GM21619 (cell line): ENCODE results near the gene KIAA1755.
"Not testable (repeated sequence)": the region's sequence is repeated elsewhere in the genome, so short reads cannot be mapped to it uniquely, and the experiment has no call there.

Experiments used
- ATAC-seq: cut with Tn5 transposase; IDR thresholded peaks from one replicate; pipeline ENCODE4 v1.9.1; 2021; ENCODE audit not compliant: unreplicated experiment

KIAA1755 gene

DNA sequence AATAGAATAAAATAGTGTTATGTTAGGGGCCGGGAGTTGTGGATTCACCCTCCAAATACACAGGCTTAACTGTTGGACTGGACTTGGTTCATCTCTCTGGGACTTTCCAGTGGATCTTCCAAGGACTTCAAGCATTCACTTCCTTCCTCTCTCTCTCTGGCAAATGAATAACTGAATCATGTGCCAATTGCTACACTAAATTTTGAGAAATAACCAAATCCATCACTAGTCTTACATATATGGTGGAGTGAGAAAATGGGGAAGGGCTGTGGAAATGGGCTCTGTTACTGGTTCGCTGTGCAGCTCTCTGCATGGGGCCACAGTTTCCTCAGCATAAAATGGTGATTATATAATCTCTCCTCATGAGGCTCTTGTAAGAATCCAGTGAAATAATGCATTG lies 6.8 kb upstream of the KIAA1755 start:
- no peak for ATAC-seq

DNA sequence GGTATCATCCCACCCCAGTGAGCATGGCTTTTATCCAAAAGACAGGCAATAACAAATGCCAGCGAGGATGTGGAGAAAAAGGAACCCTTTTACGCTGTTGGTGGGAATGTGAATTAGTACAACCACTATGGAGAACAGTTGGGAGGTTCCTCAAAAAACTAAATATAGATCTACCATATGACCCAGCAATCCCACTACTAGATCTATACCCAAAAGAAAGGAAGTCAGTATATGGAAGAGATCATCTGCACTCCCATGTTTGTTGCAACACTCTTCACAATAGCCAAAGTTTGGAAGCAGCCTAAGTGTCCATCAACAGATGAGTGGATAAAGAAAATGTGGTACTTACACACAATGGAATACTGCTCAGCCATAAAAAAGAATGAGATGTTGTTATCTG lies 5.9 kb upstream of the KIAA1755 start:
- ATAC-seq = no peak

DNA sequence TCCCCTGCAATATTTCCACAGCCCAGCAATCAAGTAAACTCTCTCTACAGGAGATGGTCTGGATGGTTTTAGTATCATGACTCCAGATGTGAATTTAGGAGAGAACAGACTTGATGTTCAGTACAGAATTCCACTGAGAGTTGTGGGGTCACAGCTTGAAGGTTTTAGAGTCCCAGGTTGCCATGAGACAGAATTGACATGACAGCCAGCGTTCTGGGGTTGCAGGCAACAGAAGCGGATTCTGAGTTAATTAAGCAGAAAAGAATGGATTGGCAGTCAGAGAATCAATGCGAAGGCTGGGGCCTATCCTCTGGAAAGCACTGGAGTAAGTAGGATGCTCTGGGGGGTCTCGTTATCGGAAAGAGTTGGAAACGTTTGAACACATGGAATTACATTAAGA lies 2.4 kb upstream of the KIAA1755 start:
- no peak for ATAC-seq

DNA sequence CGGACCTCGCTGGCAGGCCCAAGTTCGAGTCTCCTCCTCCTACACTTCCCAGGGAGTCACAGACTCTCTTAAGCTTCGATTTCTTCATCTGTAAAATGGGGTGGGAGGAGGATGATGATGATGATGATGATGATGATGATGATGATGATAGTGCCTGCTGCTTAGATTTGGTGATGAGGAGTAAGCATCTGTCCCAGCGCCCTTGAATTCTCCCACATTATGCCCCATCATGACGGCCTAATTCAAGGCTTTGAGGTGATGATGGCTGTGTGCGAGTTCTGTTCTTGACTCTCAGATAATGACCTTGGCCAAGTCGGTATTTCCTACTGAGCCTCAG lies 487 bp upstream of the KIAA1755 start:
- ATAC-seq = no peak

DNA sequence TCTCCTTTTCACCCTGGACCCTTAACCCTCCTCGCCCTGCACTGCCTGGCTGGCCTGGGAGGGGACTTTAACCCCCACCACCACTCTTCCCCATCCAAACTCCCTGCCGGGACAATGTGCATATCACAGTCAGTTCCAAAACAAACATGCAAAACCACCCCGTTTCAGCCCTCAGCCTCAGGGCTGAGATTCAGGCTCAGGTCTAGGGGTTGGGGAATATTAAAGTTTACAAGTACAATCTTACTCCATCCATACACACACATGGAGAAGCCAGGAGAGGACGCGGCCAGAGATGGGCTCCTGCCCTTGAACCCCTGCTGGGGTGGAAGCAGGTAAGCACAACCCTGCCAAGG lies 534 bp downstream of the KIAA1755 start:
- no peak for ATAC-seq

DNA sequence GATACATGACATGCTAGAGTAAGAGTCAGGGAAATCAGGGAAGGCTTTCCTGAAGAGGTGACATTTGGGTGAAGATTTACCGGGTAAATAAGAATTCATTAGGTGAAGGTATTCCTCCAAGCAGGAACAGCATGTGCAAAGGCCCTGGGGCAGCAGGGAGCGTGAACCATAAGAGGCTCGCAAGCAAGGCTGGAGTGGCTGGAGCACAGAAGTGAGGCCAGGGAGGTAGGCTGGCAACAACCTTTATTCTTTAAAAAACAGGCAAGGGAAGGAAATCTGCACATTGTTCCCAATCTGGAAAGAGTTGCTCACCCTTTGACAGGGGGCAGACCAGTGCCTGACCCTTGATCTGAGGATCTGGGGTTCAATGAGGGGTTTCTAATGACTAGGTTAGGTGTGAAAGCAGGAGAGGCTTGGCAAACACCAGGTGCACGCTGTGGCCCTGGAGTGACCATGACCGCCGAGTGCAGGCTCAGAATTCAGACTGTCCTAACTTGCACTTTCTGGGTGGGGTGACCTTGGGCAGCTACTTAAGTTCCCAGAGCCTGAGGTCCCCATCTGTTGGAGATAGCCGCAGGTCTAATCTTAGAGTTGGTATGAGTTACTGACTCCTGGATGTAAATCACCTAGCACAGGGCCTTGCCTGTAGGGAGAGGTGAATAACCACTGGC lies 1.9 kb downstream of the KIAA1755 start:
- no peak for ATAC-seq

DNA sequence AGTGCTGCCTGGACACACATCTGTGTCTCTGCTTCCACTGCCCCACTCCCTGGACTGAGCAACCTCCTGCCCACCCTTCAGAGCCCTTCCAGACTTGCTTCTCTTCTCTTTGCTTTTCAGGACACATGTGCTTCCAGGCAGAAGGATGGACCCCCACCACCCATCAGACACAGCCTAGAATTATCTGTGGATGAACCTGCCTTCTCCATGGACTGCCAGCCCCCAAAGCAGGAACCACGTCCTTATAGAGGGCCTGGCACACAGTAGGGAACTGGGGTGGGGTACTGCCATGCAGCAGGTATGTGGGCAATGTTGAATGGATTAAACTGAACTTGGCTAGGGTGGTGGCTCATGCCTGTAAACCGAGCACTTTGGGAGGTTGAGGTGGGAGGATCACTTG lies 3.6 kb downstream of the KIAA1755 start:
- no peak for ATAC-seq

DNA sequence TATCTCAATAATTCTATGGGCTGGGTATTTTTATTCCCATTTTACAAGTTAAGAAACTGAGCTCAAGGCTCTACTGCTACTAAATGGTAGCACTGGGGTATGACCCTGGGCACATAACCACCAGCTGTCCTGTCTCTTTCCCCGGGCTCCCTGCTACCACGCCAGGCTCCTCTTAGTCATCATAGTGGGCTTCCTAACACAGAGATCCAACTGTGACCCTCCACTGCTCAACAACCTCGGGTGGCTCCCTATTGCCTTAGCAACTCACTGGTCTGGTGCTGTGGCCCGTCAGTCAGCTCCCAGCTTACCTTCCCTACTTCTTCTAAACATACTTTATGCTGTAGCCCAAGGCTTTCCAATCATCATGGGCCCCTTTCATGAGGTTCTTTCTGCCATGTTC lies 4.5 kb downstream of the KIAA1755 start:
- no peak for ATAC-seq

DNA sequence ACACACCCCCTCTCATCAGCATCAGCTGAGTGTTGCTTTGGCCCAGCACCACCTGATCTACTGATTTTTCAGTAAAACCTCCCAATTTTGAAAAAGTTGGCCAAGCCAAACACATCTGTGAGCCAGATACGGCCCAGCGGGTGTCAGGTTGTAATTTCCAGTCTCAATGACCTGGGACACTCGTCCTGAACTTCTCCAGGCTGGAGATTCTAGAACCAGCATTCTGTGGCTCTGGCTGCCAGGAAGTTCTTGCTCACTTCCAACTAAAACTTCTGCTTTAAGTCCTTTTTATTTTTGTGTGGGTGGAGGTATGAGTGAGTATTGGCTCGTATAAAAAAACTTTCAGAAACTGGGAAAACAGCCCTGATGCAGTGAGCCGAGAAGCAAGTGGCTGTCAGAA lies 5.1 kb downstream of the KIAA1755 start:
- no peak for ATAC-seq

DNA sequence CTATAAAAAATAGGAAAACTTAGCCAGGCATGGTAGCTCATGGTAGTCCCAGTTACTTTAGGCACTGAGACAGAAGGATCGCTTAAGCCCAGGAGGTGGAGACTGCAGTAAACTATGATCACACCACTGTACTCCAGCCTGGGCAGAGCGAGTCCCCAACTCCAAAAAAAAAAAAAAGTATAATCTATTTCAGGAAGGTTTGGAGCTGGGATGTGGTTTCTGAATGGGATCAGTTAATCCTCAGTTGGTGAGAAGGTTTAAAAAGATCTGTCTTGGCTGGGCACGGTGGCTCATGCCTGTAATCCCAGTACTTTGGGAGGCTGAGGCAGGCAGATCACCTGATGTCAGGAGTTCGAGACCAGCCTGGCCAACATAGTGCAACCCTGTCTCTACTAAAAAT lies 5.9 kb downstream of the KIAA1755 start:
- ATAC-seq = not testable (repeated sequence)

DNA sequence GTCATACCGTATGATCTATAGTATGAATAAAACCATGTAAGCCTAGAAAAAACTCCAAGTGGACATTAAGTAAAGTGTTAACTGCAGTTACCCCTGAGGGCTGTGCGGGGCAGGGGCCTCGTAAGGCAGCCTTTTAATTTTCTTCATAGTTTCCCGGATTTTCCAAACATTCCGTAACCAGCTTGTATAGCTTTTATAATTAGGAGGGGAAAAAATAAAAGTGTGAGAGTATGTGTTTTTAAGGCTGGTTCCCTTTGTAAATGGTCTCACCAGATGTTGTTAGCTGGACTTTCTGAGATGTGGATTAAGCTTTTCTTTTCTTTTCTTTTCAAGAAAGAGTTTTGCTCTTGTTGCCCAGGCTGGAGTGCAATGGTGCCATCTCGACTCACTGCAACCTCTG lies 7.0 kb downstream of the KIAA1755 start:
- ATAC-seq = no peak

DNA sequence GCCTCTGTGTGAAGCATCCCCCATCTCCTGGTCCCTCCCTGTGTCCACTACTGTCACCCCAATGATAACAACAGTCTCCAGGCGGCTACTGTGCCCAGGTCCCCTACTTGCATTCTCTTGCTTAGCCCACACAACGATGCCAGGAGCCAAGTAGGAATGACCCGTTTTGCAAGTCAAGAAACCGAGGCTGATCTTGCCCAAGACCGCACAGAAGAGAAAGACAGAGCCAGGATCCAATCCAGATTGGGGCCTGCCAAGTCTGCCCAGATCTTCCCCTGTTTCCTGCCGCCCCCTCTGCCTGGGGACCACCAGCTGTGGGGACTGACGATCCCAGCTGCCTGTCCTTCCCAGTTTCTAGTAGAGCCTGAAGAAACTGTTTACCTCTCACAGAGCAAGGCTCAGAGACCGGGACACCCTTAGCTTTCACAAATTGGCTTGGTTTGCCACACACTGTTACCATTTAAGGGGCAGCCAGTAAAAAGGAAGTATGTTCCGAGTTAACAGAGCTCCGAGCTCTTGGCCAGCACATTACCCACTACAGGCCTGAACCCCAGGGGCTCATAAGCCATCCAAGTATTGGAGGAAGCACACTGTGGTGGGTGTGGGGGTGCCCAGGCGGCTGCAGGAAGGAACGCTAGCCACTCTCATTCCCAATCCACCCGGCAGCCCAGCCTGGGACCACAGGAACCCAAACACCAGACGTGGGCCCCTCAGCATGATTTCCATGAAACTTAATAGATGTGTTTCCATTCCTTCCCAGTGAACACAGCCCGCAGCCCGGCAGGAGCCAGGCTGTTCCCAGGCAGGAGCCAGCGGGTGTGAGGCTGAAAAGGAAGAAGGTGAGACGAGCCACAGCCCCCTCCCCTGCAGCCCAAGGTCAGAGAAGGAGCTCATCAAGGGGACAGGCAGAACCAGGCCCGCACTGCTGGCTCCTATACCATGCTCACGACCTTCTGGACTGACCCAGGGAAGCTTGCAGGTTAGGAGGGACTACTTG lies 7.9 kb downstream of the KIAA1755 start:
- no peak for ATAC-seq

DNA sequence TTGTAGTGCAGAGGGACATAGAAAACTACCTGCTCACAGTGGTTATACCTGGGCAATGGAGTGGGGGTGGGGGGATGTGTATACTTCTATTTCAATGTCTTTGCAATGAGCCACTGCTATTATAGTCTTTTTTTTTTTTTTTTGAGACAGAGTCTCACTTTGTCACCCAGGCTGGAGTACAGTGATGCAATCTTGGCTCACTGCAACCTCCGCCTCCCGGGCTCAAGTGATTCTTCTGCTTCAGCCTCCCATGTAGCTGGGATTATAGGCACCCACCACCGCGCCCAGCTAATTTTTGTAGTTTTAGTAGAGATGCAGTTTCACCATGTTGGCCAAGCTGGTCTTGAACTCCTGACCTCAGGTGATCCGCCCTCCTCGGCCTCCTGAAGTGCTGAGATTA lies 9.1 kb downstream of the KIAA1755 start:
- ATAC-seq = not testable (repeated sequence)

DNA sequence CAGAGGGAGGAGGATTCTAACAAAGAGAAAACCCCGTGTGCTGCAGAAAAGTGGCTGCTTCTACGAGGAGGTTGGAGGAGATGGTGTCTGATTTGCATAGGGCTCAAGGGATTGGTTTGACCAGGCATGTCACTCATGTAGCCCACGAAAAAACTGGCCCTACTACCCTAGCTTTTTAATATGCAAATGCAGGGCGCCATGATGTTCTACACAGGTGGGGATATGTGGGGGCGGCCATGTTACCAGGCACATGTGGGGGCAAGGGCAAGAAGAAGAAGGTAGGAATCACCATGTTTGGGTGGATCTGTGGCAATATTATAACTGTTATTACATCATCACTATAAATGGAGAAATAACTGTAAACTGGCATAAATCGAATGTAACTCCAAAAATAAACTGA lies 9.9 kb downstream of the KIAA1755 start:
- no peak for ATAC-seq

DNA sequence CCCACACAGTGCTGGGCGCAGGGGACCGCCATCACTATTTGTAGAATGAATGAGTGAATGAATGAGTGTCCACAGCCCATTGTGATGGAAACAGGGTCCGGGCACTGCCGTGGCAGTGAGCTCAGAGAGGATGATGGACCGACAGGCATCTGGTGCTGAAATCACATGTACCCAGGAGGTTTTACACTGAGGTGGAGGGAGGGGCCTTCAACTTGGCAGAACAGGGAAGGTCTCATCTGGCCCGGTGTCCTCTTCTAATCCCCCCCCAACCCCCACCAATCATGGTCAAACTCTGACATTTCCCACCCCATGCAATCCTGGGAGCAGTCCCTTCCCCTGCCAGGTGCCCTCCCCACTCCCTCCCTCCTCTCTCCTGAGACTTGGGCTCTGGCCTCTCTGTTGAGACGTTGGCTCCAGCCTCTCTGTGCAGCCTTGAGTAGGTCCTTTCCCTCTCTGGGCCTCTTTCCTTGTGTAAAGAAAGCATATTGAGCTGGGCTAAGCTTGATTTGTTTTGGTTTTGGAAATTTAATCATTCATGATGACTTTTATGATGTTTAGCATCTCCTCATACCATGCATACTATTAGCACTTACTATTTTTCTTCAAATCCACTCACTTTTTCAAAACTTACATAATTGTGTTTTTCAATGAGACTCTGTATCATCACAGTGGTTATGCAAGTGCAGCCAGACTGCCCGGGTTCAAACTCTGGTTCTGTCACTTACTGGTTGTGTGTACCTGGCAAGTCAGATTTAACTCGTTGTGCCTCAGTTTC lies 10.8 kb downstream of the KIAA1755 start:
- no peak for ATAC-seq

DNA sequence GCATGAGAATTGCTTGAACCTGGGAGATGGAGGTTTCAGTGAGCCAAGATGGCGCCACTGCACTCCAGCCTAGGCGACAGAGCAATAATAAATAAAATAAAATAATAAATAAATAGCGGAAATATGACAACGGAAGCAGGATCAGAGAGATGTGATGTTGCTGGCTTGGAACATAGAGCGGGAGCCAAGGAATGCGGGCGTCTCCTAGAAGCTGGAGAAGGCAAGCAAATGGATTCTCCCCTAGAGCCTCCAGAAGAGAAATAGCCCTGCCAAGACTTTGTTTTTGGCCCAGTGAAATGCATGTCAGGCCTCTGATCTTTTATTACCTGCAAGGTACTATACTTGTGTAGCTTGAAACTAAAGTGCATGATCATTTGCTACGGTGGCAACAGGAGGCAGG lies 12.4 kb downstream of the KIAA1755 start:
- ATAC-seq = no peak

DNA sequence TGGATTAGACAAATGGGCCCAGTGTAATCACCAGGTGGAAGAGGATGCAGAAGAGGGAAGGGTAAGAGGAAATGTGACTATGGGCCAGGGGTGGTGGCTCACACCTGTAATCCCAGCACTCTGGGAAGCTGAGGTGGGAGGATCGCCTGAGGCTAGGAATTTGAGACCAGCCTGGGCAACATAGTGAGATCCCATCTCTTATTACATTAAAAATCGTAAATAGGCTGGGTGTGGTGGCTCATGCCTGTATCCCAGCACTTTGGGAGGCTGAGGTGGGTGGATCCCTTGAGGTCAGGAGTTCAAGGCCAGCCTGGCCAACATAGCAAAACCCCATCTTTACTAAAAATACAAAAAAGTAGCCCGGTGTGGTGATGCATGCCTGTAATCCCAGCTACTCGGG lies 12.8 kb downstream of the KIAA1755 start:
- ATAC-seq = not testable (repeated sequence)

DNA sequence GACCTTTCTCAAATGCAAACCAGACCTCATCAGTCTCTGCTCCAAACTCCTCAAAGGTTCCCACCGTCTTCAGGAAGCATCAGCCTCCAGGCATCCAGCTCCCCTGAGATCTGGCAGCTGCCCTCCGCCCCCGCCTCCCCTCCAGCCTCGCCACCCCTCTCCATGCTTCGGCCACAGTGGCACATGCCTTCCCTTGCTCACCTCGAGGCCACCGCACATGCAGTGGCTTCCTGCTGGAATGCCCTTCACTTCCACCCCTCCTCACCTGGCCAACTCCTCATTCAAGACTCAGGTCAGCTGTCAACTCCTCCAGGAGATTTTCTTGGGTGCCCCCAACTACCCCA lies 13.4 kb downstream of the KIAA1755 start:
- no peak for ATAC-seq

DNA sequence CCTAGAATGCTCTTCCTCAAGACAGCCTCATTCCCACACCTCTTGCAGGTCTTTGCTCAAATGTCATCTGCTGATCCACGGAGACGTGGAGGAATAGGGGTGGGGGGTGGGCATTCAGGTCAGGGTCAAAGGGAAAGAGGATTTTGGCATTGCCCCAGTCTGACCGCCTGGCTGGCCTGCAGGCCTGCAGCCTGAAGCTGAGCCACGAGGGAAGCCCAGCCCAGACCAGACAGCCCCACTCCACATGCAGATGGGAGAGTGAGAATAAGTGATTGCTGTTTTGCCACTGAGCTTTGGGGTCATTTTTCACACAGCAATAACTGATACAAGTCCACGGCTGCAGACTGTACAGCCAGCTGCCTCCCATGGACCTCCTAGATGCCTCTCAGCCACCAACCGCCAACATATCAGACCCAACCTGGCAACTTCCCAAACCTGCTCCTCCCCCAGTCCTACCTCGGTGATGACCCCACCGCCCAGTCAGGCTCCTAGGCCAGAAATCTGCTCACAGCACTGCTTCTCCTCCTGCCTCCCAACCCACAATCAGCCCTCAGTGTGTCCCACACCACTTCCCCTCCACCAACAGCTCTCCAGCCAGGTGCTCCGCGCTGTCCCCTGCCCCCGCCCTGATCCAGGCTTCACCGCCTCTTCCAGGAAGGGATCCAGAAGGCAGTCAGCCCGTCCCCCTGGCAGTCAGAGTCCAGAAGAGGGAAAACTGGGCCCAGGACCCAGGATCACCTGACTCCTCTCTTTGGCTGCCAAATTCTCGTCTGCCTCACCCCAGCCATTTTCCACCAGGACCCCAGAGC lies 14.0 kb downstream of the KIAA1755 start:
- no peak for ATAC-seq

DNA sequence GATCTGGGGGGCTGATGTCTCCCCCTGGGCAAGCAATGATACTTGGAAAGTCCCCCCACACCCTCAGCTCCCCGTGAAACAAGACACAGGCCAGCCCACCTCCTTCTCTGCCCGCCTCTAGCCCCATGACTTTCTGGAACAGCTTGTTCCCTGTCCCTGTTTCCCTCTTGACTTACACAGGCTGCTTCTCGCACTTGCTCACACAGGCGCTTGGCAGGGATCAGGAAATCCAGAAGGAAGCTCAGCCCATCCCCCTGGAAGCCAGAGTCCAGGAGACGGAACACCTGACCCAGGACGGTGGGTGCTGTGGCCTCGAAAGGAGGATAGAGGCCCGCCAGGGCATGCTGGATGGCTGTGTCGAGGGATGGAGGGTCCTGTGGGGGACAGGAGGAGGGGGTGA lies 14.8 kb downstream of the KIAA1755 start:
- ATAC-seq = no peak

DNA sequence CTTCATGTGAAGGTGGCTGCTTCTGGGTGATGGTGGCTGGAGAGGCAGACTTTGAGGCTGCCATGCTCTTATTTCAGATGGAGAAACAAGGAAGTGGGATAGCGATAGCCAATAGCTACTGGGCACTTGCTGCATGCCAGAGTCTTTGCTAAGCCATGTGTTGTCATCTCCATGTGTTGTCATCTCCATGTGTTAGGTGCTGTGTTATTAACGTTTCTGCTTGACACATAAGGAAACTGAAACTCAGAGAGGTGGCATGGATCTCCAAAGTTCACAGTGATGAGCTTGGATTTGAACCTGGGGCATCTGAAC lies 16.9 kb downstream of the KIAA1755 start:
- ATAC-seq = no peak
